Astrocyte (in vitro differentiated cells and primary cell): ENCODE data around the gene PIGT. TPM values are rescaled to one million over a fixed set of nuclear protein-coding genes. Genes with fewer than 3 reads are reported as not detected.

Experiments
- DNase-seq: peaks from one replicate; pipeline ENCODE4 v3.0.0-alpha.2; 2010; ENCODE audit warnings: low read depth
- FAIRE-seq: peaks from 2 replicates; lab custom pipeline; 2011; peaks lifted over from hg19 to GRCh38; lab: Jason Lieb, UNC
- H2AFZ ChIP-seq: 2 replicates; pipeline ENCODE4 v1.6.0; 2012; ENCODE audit warnings: low read depth, low read length, inconsistent platforms
- H3K27ac ChIP-seq: 2 replicates; pipeline ENCODE4 v1.5.1; 2011; ENCODE audit warnings: low read depth, low read length, inconsistent platforms
- H3K27me3 ChIP-seq: 2 replicates; pipeline ENCODE4 v1.6.0; 2011; ENCODE audit warnings: low read length, inconsistent platforms; ENCODE audit not compliant: insufficient read depth
- H3K36me3 ChIP-seq: 2 replicates; pipeline ENCODE4 v1.5.1; 2011; ENCODE audit warnings: low read length, inconsistent platforms; ENCODE audit not compliant: insufficient read depth
- H3K4me1 ChIP-seq: 2 replicates; pipeline ENCODE4 v1.5.1; 2011; ENCODE audit warnings: low read length, inconsistent platforms; ENCODE audit not compliant: insufficient read depth
- H3K4me2 ChIP-seq: 2 replicates; pipeline ENCODE4 v1.6.0; 2012; ENCODE audit warnings: low read length, inconsistent platforms
- H3K4me3 ChIP-seq: 2 replicates; pipeline ENCODE4 v1.5.1; 2011; ENCODE audit warnings: low read depth, mild to moderate bottlenecking, low read length, inconsistent platforms; ENCODE audit not compliant: insufficient read depth
- H3K79me2 ChIP-seq: 2 replicates; pipeline ENCODE4 v1.6.0; 2012; ENCODE audit warnings: mild to moderate bottlenecking, low read length, inconsistent platforms; ENCODE audit not compliant: insufficient read depth
- H3K9ac ChIP-seq: 2 replicates; pipeline ENCODE4 v1.6.0; 2012; ENCODE audit warnings: mild to moderate bottlenecking, low read length, inconsistent platforms
- H3K9me3 ChIP-seq: 2 replicates; pipeline ENCODE4 v1.5.1; 2012; ENCODE audit warnings: low read depth, mild to moderate bottlenecking, low read length, inconsistent platforms; ENCODE audit not compliant: insufficient read depth
- H4K20me1 ChIP-seq: 2 replicates; pipeline ENCODE4 v1.6.0; 2012; ENCODE audit warnings: low read length, inconsistent platforms; ENCODE audit not compliant: insufficient read depth
- H3K27ac Mint-ChIP-seq: one replicate; pipeline ENCODE4 v1.8.0; 2021; ENCODE audit warnings: mild to moderate bottlenecking, mixed read lengths; ENCODE audit not compliant: unreplicated experiment
- H3K27me3 Mint-ChIP-seq: one replicate; pipeline ENCODE4 v1.8.0; 2021; ENCODE audit warnings: low read depth, mixed read lengths; ENCODE audit not compliant: unreplicated experiment
- H3K36me3 Mint-ChIP-seq: one replicate; pipeline ENCODE4 v1.8.0; 2021; ENCODE audit warnings: low read depth, mixed read lengths; ENCODE audit not compliant: unreplicated experiment
- H3K4me1 Mint-ChIP-seq: one replicate; pipeline ENCODE4 v1.8.0; 2021; ENCODE audit warnings: low read depth, mixed read lengths; ENCODE audit not compliant: unreplicated experiment
- H3K4me3 Mint-ChIP-seq: one replicate; pipeline ENCODE4 v1.8.0; 2021; ENCODE audit warnings: mild to moderate bottlenecking, moderate library complexity, mixed read lengths; ENCODE audit not compliant: unreplicated experiment
- H3K9me3 Mint-ChIP-seq: one replicate; pipeline ENCODE4 v1.8.0; 2021; ENCODE audit warnings: mild to moderate bottlenecking, mixed read lengths; ENCODE audit not compliant: unreplicated experiment
- CTCF ChIP-seq: IDR thresholded peaks from 2 replicates; pipeline ENCODE4 v1.5.1; 2011; ENCODE audit warnings: low read depth, mild to moderate bottlenecking, inconsistent platforms, low read length, moderate library complexity; ENCODE audit not compliant: insufficient read depth
- EZH2 ChIP-seq: IDR thresholded peaks from 2 replicates; pipeline ENCODE4 v1.6.1; 2012; ENCODE audit warnings: mild to moderate bottlenecking, low read length, inconsistent platforms; ENCODE audit not compliant: insufficient read depth
- total RNA-seq: library from RNA; stranded (reverse); gene quantifications from 2 replicates; pipeline ENCODE4 v1.2.1, GENCODE V29; 2021

Gene PIGT
- total RNA-seq, 1 donor from 2014 or later, result 83.7 TPM

- H3K27me3 Mint-ChIP-seq, result peaks cover 25% of the 10 kb centered on the region
Observed at GRCh38 chr20:45452772-45453691, 37.1 kb downstream of the PIGT start.

GRCh38 chr20:45456632-45457031 is 40.7 kb downstream of the PIGT start:
- Histone ChIP-seq H3K79me2 (no peaks in the 10 kb centered on the region), H3K27me3 (peaks cover 19% of the 10 kb centered on the region), H3K9me3 (no peaks in the 10 kb centered on the region), H3K4me2 (no peak overlapping the region), H3K36me3 (no peaks in the 10 kb centered on the region), H2AFZ (no peak overlapping the region), H3K27ac (no peak overlapping the region), H3K4me3 (no peak overlapping the region), H3K9ac (no peak overlapping the region), H3K4me1 (no peaks in the 10 kb centered on the region), H4K20me1 (no peaks in the 10 kb centered on the region)
- Mint-ChIP-seq H3K27ac (no peak overlapping the region), H3K27me3 (peaks cover 25% of the 10 kb centered on the region), H3K36me3 (no peaks in the 10 kb centered on the region), H3K9me3 (no peaks in the 10 kb centered on the region), H3K4me1 (no peaks in the 10 kb centered on the region), H3K4me3 (no peak overlapping the region)
- TF ChIP-seq CTCF (peak; percentile 25), EZH2 (no peak)
- DNase-seq, result no peak
- no peak for FAIRE-seq

More at GRCh38 chr20:45452772-45453691, 37.1 kb downstream of the PIGT start:
- no peak overlapping the region for H3K27ac ChIP-seq
- no peak overlapping the region for H3K9ac ChIP-seq
- Mint-ChIP-seq H3K9me3 (no peaks in the 10 kb centered on the region), H3K27ac (no peak overlapping the region), H3K36me3 (no peaks in the 10 kb centered on the region), H3K4me3 (no peak overlapping the region), H3K4me1 (no peaks in the 10 kb centered on the region)
- H2AFZ ChIP-seq, result no peak overlapping the region
- H3K4me3 ChIP-seq, result no peak overlapping the region
- DNase-seq (no peak), FAIRE-seq (no peak)
- no peak overlapping the region for H3K4me2 ChIP-seq
- no peaks in the 10 kb centered on the region for H3K9me3 ChIP-seq
- H3K79me2 ChIP-seq, result no peaks in the 10 kb centered on the region
- H3K36me3 ChIP-seq, result no peaks in the 10 kb centered on the region
- H3K27me3 ChIP-seq, result peaks cover 14% of the 10 kb centered on the region
- no peak for TF ChIP-seq EZH2
- TF ChIP-seq CTCF, result no peak
- no peaks in the 10 kb centered on the region for H3K4me1 ChIP-seq
- no peaks in the 10 kb centered on the region for H4K20me1 ChIP-seq

- H3K4me1 ChIP-seq, result no peaks in the 10 kb centered on the region
- Mint-ChIP-seq H3K4me3 (no peak overlapping the region), H3K36me3 (no peaks in the 10 kb centered on the region), H3K27ac (no peak overlapping the region), H3K27me3 (peaks cover 4% of the 10 kb centered on the region), H3K4me1 (no peaks in the 10 kb centered on the region), H3K9me3 (no peaks in the 10 kb centered on the region)
- TF ChIP-seq EZH2, result no peak
- TF ChIP-seq CTCF, result peak; percentile 10
- H3K9me3 ChIP-seq, result no peaks in the 10 kb centered on the region
- no peak overlapping the region for H3K27ac ChIP-seq
- no peak overlapping the region for H2AFZ ChIP-seq
- H3K9ac ChIP-seq, result no peak overlapping the region
- no peak overlapping the region for H3K4me2 ChIP-seq
- peaks cover 24% of the 10 kb centered on the region for H3K27me3 ChIP-seq
- DNase-seq (no peak), FAIRE-seq (no peak)
- no peaks in the 10 kb centered on the region for H4K20me1 ChIP-seq
- no peaks in the 10 kb centered on the region for H3K36me3 ChIP-seq
- no peaks in the 10 kb centered on the region for H3K79me2 ChIP-seq
- H3K4me3 ChIP-seq, result no peak overlapping the region
Observed at GRCh38 chr20:45459606-45460005, 43.7 kb downstream of the PIGT start.
